Activated naive CD4-positive, alpha-beta T cell treated with Interleukin-2 at 50 U/mL for 16 hours (primary cell): ENCODE results near the gene SH2B2.
"Not testable (repeated sequence)": the region's sequence is repeated elsewhere in the genome, so short reads cannot be mapped to it uniquely, and the experiment has no call there.

Source experiments
- DNase-seq: peaks from one replicate; pipeline ENCODE4 v3.0.0-alpha.2; 2020

Gene SH2B2

DNA sequence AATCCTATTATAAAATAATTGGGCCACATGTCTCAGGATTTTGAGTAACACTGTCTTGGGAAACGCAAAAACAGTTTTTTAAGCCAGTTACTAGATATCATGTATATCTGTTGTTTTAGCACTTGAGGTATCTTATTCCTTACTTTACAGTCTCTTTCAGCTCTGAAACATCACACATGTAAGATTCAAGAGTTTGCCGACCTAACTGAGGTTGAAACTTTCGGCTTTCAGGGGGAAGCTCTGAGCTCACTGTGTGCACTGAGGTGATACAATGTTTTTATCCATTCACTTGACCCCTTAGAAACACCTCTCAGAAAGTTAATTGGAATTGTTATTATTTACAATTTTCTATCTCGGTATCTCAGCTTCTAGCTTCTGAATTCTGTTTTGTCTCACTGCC, 50.8 kb downstream of the SH2B2 start:
- not testable (repeated sequence) for DNase-seq

DNA sequence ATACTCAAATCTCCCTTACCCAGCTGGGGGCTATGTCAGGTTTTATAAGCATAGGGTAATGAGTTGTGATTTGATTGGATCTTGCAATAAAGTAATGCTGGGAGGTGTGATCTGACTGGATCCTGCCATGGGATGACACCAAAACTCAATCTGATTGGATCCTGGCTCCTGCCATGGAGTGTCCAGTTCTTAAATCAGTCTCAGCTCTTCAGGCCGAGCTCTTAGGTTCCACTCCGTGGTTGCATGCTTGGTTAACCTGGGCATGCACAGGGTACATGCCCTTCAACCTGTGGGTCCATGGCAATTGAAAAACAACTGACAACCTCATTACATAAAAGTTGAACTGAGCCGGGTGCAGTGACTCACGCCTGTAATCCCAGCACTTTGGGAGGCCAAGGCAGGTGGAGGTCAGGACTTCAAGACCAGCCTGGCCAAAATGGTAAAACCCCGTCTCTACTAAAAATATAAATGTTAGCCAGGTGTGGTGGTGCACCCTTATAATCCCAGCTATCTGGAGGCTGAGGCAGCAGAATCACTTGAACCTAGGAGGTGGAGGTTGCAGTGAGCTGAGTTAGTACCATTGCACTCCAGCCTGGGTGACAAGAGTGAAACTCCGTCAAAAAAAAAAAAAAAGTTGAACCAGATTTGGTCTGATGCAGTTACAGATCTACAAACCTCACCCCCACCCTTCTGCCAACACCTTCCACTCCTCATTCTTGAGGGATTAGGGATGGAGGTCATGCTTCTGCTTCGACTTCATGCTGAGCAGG, 54.1 kb downstream of the SH2B2 start:
- DNase-seq = not testable (repeated sequence)

DNA sequence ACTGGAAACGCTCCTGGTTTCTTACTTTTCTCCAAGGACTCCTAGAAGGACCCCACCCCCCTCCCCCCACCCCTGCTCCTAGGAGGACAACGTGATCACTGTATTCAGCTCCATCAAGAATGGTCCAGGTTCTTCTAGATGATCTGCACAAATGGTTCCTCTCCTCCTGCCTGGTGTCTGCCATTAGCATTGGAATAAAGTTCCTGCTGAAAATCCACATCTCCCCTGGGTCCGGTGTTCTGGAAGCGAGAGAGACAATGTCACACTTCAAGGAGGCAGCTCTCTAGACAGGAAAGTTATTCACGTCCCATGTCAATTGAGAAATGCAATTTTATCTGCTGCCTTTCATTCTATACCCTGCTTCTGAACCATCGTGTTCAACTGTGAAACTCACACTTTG, 60.3 kb downstream of the SH2B2 start:
- not testable (repeated sequence) for DNase-seq

DNA sequence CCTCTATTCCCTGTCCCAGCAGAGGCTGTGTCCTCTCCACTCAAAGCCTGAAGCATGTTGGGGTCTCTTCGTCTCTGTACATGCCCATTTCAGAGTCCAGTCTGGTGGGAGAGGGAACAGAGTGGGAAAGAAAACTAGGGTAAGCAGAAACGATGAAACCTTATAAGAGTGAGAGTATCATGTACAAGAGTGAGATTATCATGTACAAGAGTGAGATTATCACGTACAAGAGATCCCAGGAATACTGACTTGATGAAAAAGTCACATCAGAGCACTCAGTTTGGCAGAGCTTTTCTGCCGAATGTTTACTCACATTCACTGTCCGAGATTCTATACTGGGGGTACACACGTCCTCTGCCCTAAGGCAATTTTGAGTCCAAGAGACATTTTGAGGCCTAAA, 69.7 kb downstream of the SH2B2 start, which contains the start of gene SPDYE6:
Gene SPDYE6 (minus strand): TSS at position 101 of the 400 bp plus-strand sequence. CDS start 421 bp downstream, outside the sequence.
- not testable (repeated sequence) for DNase-seq

DNA sequence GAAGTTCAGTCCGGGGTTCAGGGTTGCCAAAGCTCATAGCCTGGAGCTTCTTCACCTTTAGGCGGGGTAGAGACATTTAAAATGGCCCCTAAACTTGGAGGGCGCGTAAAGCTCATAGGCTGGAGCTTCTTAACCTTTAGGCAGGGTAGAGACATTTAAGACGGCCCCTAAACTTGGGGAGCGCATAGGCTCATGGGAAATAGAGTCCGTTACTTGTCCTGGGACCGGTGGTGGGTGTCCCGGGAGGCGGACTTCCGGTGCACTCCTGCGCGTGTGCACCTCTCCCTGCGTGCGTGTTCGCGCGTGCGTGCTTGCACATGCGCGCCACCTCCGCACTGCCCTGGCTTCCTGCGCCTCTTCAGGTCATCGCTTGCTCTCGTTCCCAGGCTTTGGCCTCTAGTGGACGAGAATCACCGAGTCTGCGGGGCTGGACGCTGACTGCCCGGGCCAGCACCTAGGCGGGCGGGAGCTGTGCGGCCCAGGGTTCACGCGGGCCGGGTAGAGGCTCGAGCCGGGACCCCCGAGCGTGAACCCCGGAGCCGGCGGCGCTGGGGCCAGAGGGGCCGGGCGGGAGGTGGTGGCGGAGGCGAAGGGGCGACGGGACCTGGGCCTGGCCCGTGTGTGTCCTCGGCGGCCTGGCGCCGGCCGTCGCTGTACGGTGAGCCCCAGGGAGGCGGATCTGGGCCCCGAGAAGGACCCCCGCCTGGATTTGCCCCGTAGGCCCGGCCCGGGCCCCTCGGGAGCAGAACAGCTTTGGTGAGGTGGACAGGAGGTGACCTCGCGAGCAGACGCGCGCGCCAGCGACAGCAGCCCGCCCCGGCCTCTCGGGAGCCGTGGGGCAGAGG, 77.1 kb downstream of the SH2B2 start:
- peak; percentile 94 for DNase-seq

DNA sequence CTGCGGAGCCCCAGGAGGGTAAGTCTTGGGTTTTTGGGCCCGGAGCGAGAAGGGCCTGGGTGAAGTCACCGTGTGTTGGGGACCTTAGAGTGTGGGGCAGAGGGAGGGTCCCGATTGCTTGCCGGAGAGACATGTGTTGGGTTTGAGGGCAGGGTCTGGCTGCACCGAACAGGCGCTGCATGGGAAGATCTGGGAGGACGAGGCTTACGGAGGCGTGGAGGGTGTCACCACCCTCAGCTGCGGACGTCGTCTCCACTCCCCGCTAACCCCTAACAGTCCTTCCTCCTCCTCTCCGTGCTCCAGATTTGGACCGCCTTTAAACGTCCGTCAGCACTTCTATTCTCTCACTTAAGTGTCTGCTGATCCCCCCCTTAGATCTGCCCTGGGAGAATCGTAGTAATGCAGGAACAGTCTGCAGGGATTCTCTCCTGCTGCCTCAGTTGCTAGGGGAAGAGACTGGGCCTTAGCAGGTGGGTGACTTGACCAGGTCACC, 77.8 kb downstream of the SH2B2 start:
- DNase-seq = peak; percentile 11

DNA sequence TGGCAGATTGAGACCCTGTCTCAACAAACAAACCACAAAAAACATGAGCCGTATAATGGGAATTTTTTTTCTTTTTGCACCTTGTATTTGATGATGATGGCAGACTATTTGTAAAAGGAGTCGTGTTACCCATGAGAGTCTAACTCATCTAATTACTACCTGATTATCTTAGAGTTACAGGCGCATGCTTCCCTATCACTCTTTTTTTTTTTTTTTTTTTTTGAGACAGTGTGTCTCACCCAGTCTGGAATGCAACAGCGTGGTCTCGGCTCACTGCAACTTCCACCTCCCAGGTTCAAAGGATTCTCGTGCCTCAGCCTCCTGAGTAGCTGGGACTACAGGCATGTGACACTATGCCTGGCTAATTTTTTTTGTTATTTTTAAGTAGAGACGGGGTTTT, 78.7 kb downstream of the SH2B2 start:
- not testable (repeated sequence) for DNase-seq

DNA sequence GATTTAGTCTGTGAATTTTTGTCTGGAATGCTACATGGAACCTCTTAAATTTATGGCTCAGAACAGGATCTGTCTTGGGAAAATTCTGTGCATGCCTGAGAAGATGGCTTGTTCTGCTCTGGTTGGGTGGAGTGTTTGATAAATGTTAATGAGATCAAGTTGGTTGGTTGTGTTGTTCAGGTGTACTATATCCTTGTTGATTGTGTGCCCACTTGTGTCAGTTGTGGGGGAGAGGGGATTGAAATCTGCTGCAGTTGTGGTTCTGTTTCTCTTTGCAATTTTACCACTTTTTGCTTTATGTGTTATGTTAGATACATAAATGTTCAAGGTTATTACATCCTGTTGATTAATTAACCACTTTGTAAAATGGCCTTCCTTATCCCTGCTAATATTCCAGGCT, 83.4 kb downstream of the SH2B2 start:
- not testable (repeated sequence) for DNase-seq
